ENCODE results near the gene TRPM3.

GRCh38 chr9:70789086-70789485 is 332.3 kb downstream of the TRPM3 start:
- TF ChIP-seq REST (IDR thresholded peaks at IDR 0.05; ENCODE audit: insufficient replicate concordance, low read depth) (no peak), CTCF (IDR thresholded peaks at IDR 0.05; ENCODE audit: insufficient read depth, low read length) (no peak), POLR2AphosphoS5 (IDR thresholded peaks at IDR 0.05; ENCODE audit: low read depth) (no peak), GABPA (IDR thresholded peaks at IDR 0.05; ENCODE audit: low read depth) (no peak), SPI1 (IDR thresholded peaks at IDR 0.05; ENCODE audit: borderline replicate concordance, low read depth) (no peak)
